Measurements from ENCODE around the gene RBM44. TPM values are rescaled to one million over a fixed set of nuclear protein-coding genes. Genes with fewer than 3 reads are reported as not detected.

RBM44 gene
- total RNA-seq, 2 donors from 2014 or later = 0.45 to 3.2 TPM

- ATAC-seq (no peak), DNase-seq (ENCODE audit: low spot score) (no peak)
- Mint-ChIP-seq H3K4me3 (no peak overlapping the region), H3K27me3 (no peaks in the 10 kb centered on the region), H3K36me3 (peaks cover 5% of the 10 kb centered on the region), H3K4me1 (ENCODE audit: low read depth in 2 of 2) (peaks cover 3 to 11% of the 10 kb centered on the region in 2 donors), H3K27ac (no peak overlapping the region), H3K9me3 (no peaks in the 10 kb centered on the region)
These were observed 6.4 kb upstream of the RBM44 start for GRCh38 chr2:237791977-237792727.

- H3K4me3 Mint-ChIP-seq = no peak overlapping the region
- DNase-seq (ENCODE audit: low spot score) (no peak), ATAC-seq (no peak)
- no peaks in the 10 kb centered on the region for H3K27me3 Mint-ChIP-seq
- no peaks in the 10 kb centered on the region for H3K36me3 Mint-ChIP-seq
- H3K4me1 Mint-ChIP-seq (ENCODE audit: low read depth in 2 of 2) = no peaks in the 10 kb centered on the region
- H3K9me3 Mint-ChIP-seq = no peaks in the 10 kb centered on the region
- no peak overlapping the region for H3K27ac Mint-ChIP-seq
These were observed 1.3 kb upstream of the RBM44 start for GRCh38 chr2:237797253-237797652.

- Mint-ChIP-seq H3K36me3 (no peaks in the 10 kb centered on the region), H3K4me3 (no peak overlapping the region), H3K9me3 (no peaks in the 10 kb centered on the region), H3K27me3 (no peaks in the 10 kb centered on the region), H3K27ac (no peak overlapping the region), H3K4me1 (ENCODE audit: low read depth in 2 of 2) (no peaks in the 10 kb centered on the region)
- no peak for ATAC-seq
- no peak for DNase-seq (ENCODE audit: low spot score)
These were observed 465 bp downstream of the RBM44 start for GRCh38 chr2:237799060-237799428.

- ATAC-seq (no peak), DNase-seq (ENCODE audit: low spot score) (no peak)
- Mint-ChIP-seq H3K4me1 (ENCODE audit: low read depth in 2 of 2) (no peaks in the 10 kb centered on the region), H3K9me3 (no peaks in the 10 kb centered on the region), H3K36me3 (no peaks in the 10 kb centered on the region), H3K27ac (no peak overlapping the region), H3K27me3 (no peaks in the 10 kb centered on the region), H3K4me3 (no peak overlapping the region)
These were observed 2.9 kb downstream of the RBM44 start for GRCh38 chr2:237801466-237801865.

GRCh38 chr2:237806334-237806733, 7.8 kb downstream of the RBM44 start:
- H3K27me3 Mint-ChIP-seq = peaks cover 0 to 6% of the 10 kb centered on the region in 2 donors
- H3K9me3 Mint-ChIP-seq = no peaks in the 10 kb centered on the region
- H3K27ac Mint-ChIP-seq = no peak overlapping the region
- no peak for DNase-seq (ENCODE audit: low spot score)
- H3K36me3 Mint-ChIP-seq = no peaks in the 10 kb centered on the region
- H3K4me1 Mint-ChIP-seq (ENCODE audit: low read depth in 2 of 2) = no peaks in the 10 kb centered on the region
- no peak for ATAC-seq
- H3K4me3 Mint-ChIP-seq = no peak overlapping the region

GRCh38 chr2:237815637-237816036, 17.1 kb downstream of the RBM44 start:
- Mint-ChIP-seq H3K36me3 (no peaks in the 10 kb centered on the region), H3K27me3 (peaks cover 0 to 5% of the 10 kb centered on the region in 2 donors), H3K9me3 (no peaks in the 10 kb centered on the region), H3K4me3 (no peak overlapping the region), H3K4me1 (ENCODE audit: low read depth in 2 of 2) (no peaks in the 10 kb centered on the region), H3K27ac (no peak overlapping the region)
- DNase-seq (ENCODE audit: low spot score) = no peak
- ATAC-seq = peak in 1 of 2 donors; percentile 48

GRCh38 chr2:237816531-237816930, 18.0 kb downstream of the RBM44 start:
- H3K4me1 Mint-ChIP-seq (ENCODE audit: low read depth in 2 of 2) = no peaks in the 10 kb centered on the region
- no peaks in the 10 kb centered on the region for H3K36me3 Mint-ChIP-seq
- H3K9me3 Mint-ChIP-seq = no peaks in the 10 kb centered on the region
- no peak for ATAC-seq
- DNase-seq (ENCODE audit: low spot score) = no peak
- H3K27me3 Mint-ChIP-seq = peaks cover 0 to 4% of the 10 kb centered on the region in 2 donors
- no peak overlapping the region for H3K4me3 Mint-ChIP-seq
- H3K27ac Mint-ChIP-seq = no peak overlapping the region

GRCh38 chr2:237818066-237818473, 19.5 kb downstream of the RBM44 start:
- peaks cover 0 to 3% of the 10 kb centered on the region in 2 donors for H3K27me3 Mint-ChIP-seq
- H3K4me1 Mint-ChIP-seq (ENCODE audit: low read depth in 2 of 2) = no peaks in the 10 kb centered on the region

GRCh38 chr2:237819231-237819630, 20.7 kb downstream of the RBM44 start:
- no peak for DNase-seq (ENCODE audit: low spot score)
- H3K9me3 Mint-ChIP-seq = no peaks in the 10 kb centered on the region
- peaks cover 0 to 2% of the 10 kb centered on the region in 2 donors for H3K27me3 Mint-ChIP-seq
- no peak overlapping the region for H3K4me3 Mint-ChIP-seq
- H3K27ac Mint-ChIP-seq = peak overlapping the region in 1 of 2 donors; percentile 70
- ATAC-seq = no peak
- no peaks in the 10 kb centered on the region for H3K36me3 Mint-ChIP-seq
- H3K4me1 Mint-ChIP-seq (ENCODE audit: low read depth in 2 of 2) = no peaks in the 10 kb centered on the region

More at GRCh38 chr2:237818066-237818473, 19.5 kb downstream of the RBM44 start:
- Mint-ChIP-seq H3K36me3 (no peaks in the 10 kb centered on the region), H3K27ac (no peak overlapping the region), H3K9me3 (no peaks in the 10 kb centered on the region), H3K4me3 (peak overlapping the region; percentile 22)
- DNase-seq (ENCODE audit: low spot score) = no peak
- peak in 1 of 2 donors; percentile 64 for ATAC-seq

GRCh38 chr2:237820421-237820820, 21.8 kb downstream of the RBM44 start:
- Mint-ChIP-seq H3K9me3 (no peaks in the 10 kb centered on the region), H3K27ac (no peak overlapping the region), H3K36me3 (no peaks in the 10 kb centered on the region), H3K27me3 (peaks cover 0 to 3% of the 10 kb centered on the region in 2 donors), H3K4me1 (ENCODE audit: low read depth in 2 of 2) (no peaks in the 10 kb centered on the region), H3K4me3 (no peak overlapping the region)
- DNase-seq (ENCODE audit: low spot score) (no peak), ATAC-seq (no peak)

- no peak for ATAC-seq
These were observed 25.0 kb downstream of the RBM44 start for GRCh38 chr2:237823544-237823943.

GRCh38 chr2:237824085-237824484, 25.5 kb downstream of the RBM44 start:
- DNase-seq (ENCODE audit: low spot score) = no peak
- Mint-ChIP-seq H3K27me3 (peaks cover 0 to 5% of the 10 kb centered on the region in 2 donors), H3K4me3 (no peak overlapping the region), H3K9me3 (no peaks in the 10 kb centered on the region), H3K4me1 (ENCODE audit: low read depth in 2 of 2) (no peaks in the 10 kb centered on the region), H3K27ac (no peak overlapping the region), H3K36me3 (no peaks in the 10 kb centered on the region)
- no peak for ATAC-seq

More at GRCh38 chr2:237823544-237823943, 25.0 kb downstream of the RBM44 start:
- no peak for DNase-seq (ENCODE audit: low spot score)
- Mint-ChIP-seq H3K4me1 (ENCODE audit: low read depth in 2 of 2) (no peaks in the 10 kb centered on the region), H3K9me3 (no peaks in the 10 kb centered on the region), H3K4me3 (no peak overlapping the region), H3K36me3 (no peaks in the 10 kb centered on the region), H3K27me3 (peaks cover 0 to 6% of the 10 kb centered on the region in 2 donors), H3K27ac (no peak overlapping the region)

GRCh38 chr2:237827421-237827987, 28.9 kb downstream of the RBM44 start:
- Mint-ChIP-seq H3K4me1 (ENCODE audit: low read depth in 2 of 2) (no peaks in the 10 kb centered on the region), H3K27ac (no peak overlapping the region), H3K36me3 (no peaks in the 10 kb centered on the region), H3K9me3 (no peaks in the 10 kb centered on the region), H3K27me3 (peaks cover 0 to 3% of the 10 kb centered on the region in 2 donors), H3K4me3 (no peak overlapping the region)
- ATAC-seq (no peak), DNase-seq (ENCODE audit: low spot score) (no peak)

GRCh38 chr2:237830522-237830921, 31.9 kb downstream of the RBM44 start:
- H3K27ac Mint-ChIP-seq = no peak overlapping the region
- H3K4me1 Mint-ChIP-seq (ENCODE audit: low read depth in 2 of 2) = no peaks in the 10 kb centered on the region
- peaks cover 0 to 2% of the 10 kb centered on the region in 2 donors for H3K27me3 Mint-ChIP-seq
- no peaks in the 10 kb centered on the region for H3K36me3 Mint-ChIP-seq
- no peak overlapping the region for H3K4me3 Mint-ChIP-seq
- no peak for ATAC-seq
- H3K9me3 Mint-ChIP-seq = no peaks in the 10 kb centered on the region
- no peak for DNase-seq (ENCODE audit: low spot score)
